Trophoblast cell (in vitro differentiated cells and primary cell): ENCODE measurements around the gene FOXO6.

ENCODE experiments used
- DNase-seq, 2 donors: peaks; one replicate each; pipeline ENCODE4 v3.0.0-alpha.2; 2016
- H2AFZ ChIP-seq: 2 replicates; pipeline ENCODE4 v1.6.1; 2013; ENCODE audit warnings: low read length, moderate library complexity, mild to moderate bottlenecking; ENCODE audit not compliant: insufficient read depth, poor library complexity
- H2AK5ac ChIP-seq: 2 replicates; pipeline ENCODE4 v1.6.1; 2013; ENCODE audit warnings: mild to moderate bottlenecking, low read length
- H2BK120ac ChIP-seq: 2 replicates; pipeline ENCODE4 v1.6.1; 2013; ENCODE audit warnings: low read length, mild to moderate bottlenecking, moderate library complexity; ENCODE audit not compliant: insufficient read depth, poor library complexity
- H2BK12ac ChIP-seq: 2 replicates; pipeline ENCODE4 v1.6.1; 2013; ENCODE audit warnings: mild to moderate bottlenecking, low read length, moderate library complexity
- H2BK5ac ChIP-seq: 2 replicates; pipeline ENCODE4 v1.6.1; 2013; ENCODE audit warnings: low read length, low read depth, moderate library complexity, mild to moderate bottlenecking; ENCODE audit not compliant: poor library complexity
- H3K14ac ChIP-seq: 2 replicates; pipeline ENCODE4 v1.6.1; 2013; ENCODE audit warnings: mild to moderate bottlenecking, low read length
- H3K18ac ChIP-seq: 2 replicates; pipeline ENCODE4 v1.6.1; 2013; ENCODE audit warnings: mild to moderate bottlenecking, low read length
- H3K23ac ChIP-seq: 2 replicates; pipeline ENCODE4 v1.6.1; 2013; ENCODE audit warnings: low read length
- H3K27ac ChIP-seq: 2 replicates; pipeline ENCODE4 v1.5.1; 2013; ENCODE audit warnings: low read depth, mild to moderate bottlenecking, inconsistent platforms, low read length, moderate library complexity
- H3K27me3 ChIP-seq: 2 replicates; pipeline ENCODE4 v1.6.1; 2013; ENCODE audit warnings: inconsistent platforms, mild to moderate bottlenecking, low read length, moderate library complexity; ENCODE audit not compliant: insufficient read depth
- H3K36me3 ChIP-seq, 2 experiments: 1 replicate in 1 of 2; 2 replicates in 1 of 2; pipeline ENCODE4 v1.6.1; 2013; ENCODE audit warnings: low read length in 2 of 2, mild to moderate bottlenecking in 2 of 2, moderate library complexity in 1 of 2; ENCODE audit not compliant: insufficient read depth in 2 of 2, control insufficient read depth in 1 of 2
- H3K4ac ChIP-seq: 2 replicates; pipeline ENCODE4 v1.6.1; 2013; ENCODE audit warnings: low read depth, mild to moderate bottlenecking, low read length, moderate library complexity
- H3K4me1 ChIP-seq, 2 experiments: 1 replicate in 1 of 2; 2 replicates in 1 of 2; pipeline ENCODE4 v1.6.1; 2013; ENCODE audit warnings: low read length in 2 of 2, mild to moderate bottlenecking in 2 of 2, moderate library complexity in 1 of 2; ENCODE audit not compliant: insufficient read depth in 2 of 2, control insufficient read depth in 1 of 2
- H3K4me2 ChIP-seq: 2 replicates; pipeline ENCODE4 v1.6.1; 2013; ENCODE audit warnings: inconsistent platforms, mild to moderate bottlenecking, low read length, moderate library complexity
- H3K4me3 ChIP-seq: 2 replicates; pipeline ENCODE4 v1.5.1; 2013; ENCODE audit warnings: mild to moderate bottlenecking, low read depth, low read length, inconsistent platforms
- H3K79me1 ChIP-seq: one replicate; pipeline ENCODE4 v1.6.1; 2013; ENCODE audit warnings: low read length
- H3K79me2 ChIP-seq: 2 replicates; pipeline ENCODE4 v1.6.1; 2013; ENCODE audit warnings: low read length, mild to moderate bottlenecking; ENCODE audit not compliant: control insufficient read depth, insufficient read depth, poor library complexity
- H3K9ac ChIP-seq: 2 replicates; pipeline ENCODE4 v1.6.1; 2013; ENCODE audit warnings: mild to moderate bottlenecking, low read length
- H3K9me3 ChIP-seq: 2 replicates; pipeline ENCODE4 v1.6.1; 2013; ENCODE audit warnings: low read depth, mild to moderate bottlenecking, control low read depth, inconsistent platforms, low read length; ENCODE audit not compliant: insufficient read depth
- H4K12ac ChIP-seq: 2 replicates; pipeline ENCODE4 v1.6.1; 2013; ENCODE audit warnings: low read depth, mild to moderate bottlenecking, low read length, moderate library complexity
- H4K8ac ChIP-seq: 2 replicates; pipeline ENCODE4 v1.6.1; 2013; ENCODE audit warnings: low read depth, mild to moderate bottlenecking, low read length, moderate library complexity
- H4K91ac ChIP-seq: one replicate; pipeline ENCODE4 v1.6.1; 2013; ENCODE audit warnings: low read depth, mild to moderate bottlenecking, low read length, moderate library complexity
- WGBS: extraction: QIAGEN DNeasy Blood & Tissue Kit; methylation state at CpG from one replicate; pipeline ENCODE4 v1.1.7; 2013; ENCODE audit warnings: missing lambda C conversion rate; ENCODE audit not compliant: insufficient read length, insufficient coverage; ENCODE audit errors: extremely low coverage; 5-methylcytosine and 5-hydroxymethylcytosine counted together

Gene FOXO6

GRCh38 chr1:41355761-41356160, 5.5 kb upstream of the FOXO6 start:
- peaks cover 37% of the 10 kb centered on the region for H3K79me1 ChIP-seq
- no peak overlapping the region for H3K14ac ChIP-seq
- H3K36me3 ChIP-seq, result no peaks in the 10 kb centered on the region
- no peak overlapping the region for H4K12ac ChIP-seq
- peak overlapping the region; percentile 54 for H4K91ac ChIP-seq
- H3K9ac ChIP-seq, result no peak overlapping the region
- no peak for DNase-seq
- H3K4ac ChIP-seq, result no peak overlapping the region
- no peak overlapping the region for H3K18ac ChIP-seq
- no peaks in the 10 kb centered on the region for H3K27me3 ChIP-seq
- peak overlapping the region; percentile 21 for H2AK5ac ChIP-seq
- WGBS, result no CpG with 5 or more reads among the region's 6 CpGs
- H3K4me1 ChIP-seq, result peaks cover 43% of the 10 kb centered on the region in 2 experiments
- no peak overlapping the region for H4K8ac ChIP-seq
- H2AFZ ChIP-seq, result no peak overlapping the region
- no peak overlapping the region for H2BK120ac ChIP-seq
- H3K79me2 ChIP-seq, result peaks cover 2% of the 10 kb centered on the region
- no peak overlapping the region for H3K4me3 ChIP-seq
- no peaks in the 10 kb centered on the region for H3K9me3 ChIP-seq
- H3K23ac ChIP-seq, result no peak overlapping the region
- H2BK5ac ChIP-seq, result no peak overlapping the region
- H3K4me2 ChIP-seq, result no peak overlapping the region
- H2BK12ac ChIP-seq, result peak overlapping the region; percentile 28
- no peak overlapping the region for H3K27ac ChIP-seq

- Histone ChIP-seq H4K91ac (no peak overlapping the region), H3K36me3 (no peaks in the 10 kb centered on the region), H3K27me3 (peaks cover 2% of the 10 kb centered on the region), H4K12ac (no peak overlapping the region), H3K4me3 (no peak overlapping the region), H2BK12ac (no peak overlapping the region), H2AFZ (no peak overlapping the region), H4K8ac (no peak overlapping the region), H2BK5ac (no peak overlapping the region), H3K4me2 (no peak overlapping the region), H3K14ac (no peak overlapping the region), H3K9me3 (no peaks in the 10 kb centered on the region), H3K23ac (no peak overlapping the region), H3K27ac (no peak overlapping the region), H3K9ac (no peak overlapping the region), H2AK5ac (no peak overlapping the region), H3K79me1 (peaks cover 38% of the 10 kb centered on the region), H3K18ac (no peak overlapping the region), H3K4me1 (peaks cover 43 to 47% of the 10 kb centered on the region in 2 experiments), H2BK120ac (no peak overlapping the region), H3K4ac (no peak overlapping the region), H3K79me2 (peaks cover 4% of the 10 kb centered on the region)
- no CpG with 5 or more reads among the region's 4 CpGs for WGBS
- DNase-seq, result no peak
These were observed 4.5 kb upstream of the FOXO6 start for GRCh38 chr1:41356752-41357151.

- peaks cover 1% of the 10 kb centered on the region for H3K9me3 ChIP-seq
- H3K27me3 ChIP-seq, result peaks cover 11% of the 10 kb centered on the region
- no peak overlapping the region for H2AFZ ChIP-seq
- H3K14ac ChIP-seq, result no peak overlapping the region
- H3K27ac ChIP-seq, result no peak overlapping the region
- H4K8ac ChIP-seq, result peak overlapping the region; percentile 24
- H3K23ac ChIP-seq, result no peak overlapping the region
- H3K4me2 ChIP-seq, result no peak overlapping the region
- peaks cover 49 to 52% of the 10 kb centered on the region in 2 experiments for H3K4me1 ChIP-seq
- DNase-seq, result no peak
- WGBS, result no CpG with 5 or more reads among the region's 6 CpGs
- no peak overlapping the region for H3K9ac ChIP-seq
- H3K79me2 ChIP-seq, result peaks cover 5% of the 10 kb centered on the region
- H2BK5ac ChIP-seq, result peak overlapping the region; percentile 26
- peak overlapping the region; percentile 67 for H4K91ac ChIP-seq
- H3K36me3 ChIP-seq, result no peaks in the 10 kb centered on the region
- H4K12ac ChIP-seq, result peak overlapping the region; percentile 6
- no peak overlapping the region for H3K18ac ChIP-seq
- peak overlapping the region; percentile 23 for H2BK120ac ChIP-seq
- peak overlapping the region; percentile 36 for H2AK5ac ChIP-seq
- peaks cover 41% of the 10 kb centered on the region for H3K79me1 ChIP-seq
- peak overlapping the region; percentile 37 for H2BK12ac ChIP-seq
- H3K4me3 ChIP-seq, result no peak overlapping the region
- H3K4ac ChIP-seq, result no peak overlapping the region
These were observed 3.7 kb upstream of the FOXO6 start for GRCh38 chr1:41357451-41358101.

- Histone ChIP-seq H3K4me1 (peaks cover 46 to 49% of the 10 kb centered on the region in 2 experiments), H3K4ac (peak overlapping the region; percentile 0)
- no CpG with 5 or more reads among the region's 25 CpGs for WGBS
These were observed 2.9 kb upstream of the FOXO6 start for GRCh38 chr1:41358131-41359021.

More at GRCh38 chr1:41358131-41359021, 2.9 kb upstream of the FOXO6 start:
- H4K8ac ChIP-seq, result peak overlapping the region; percentile 24
- H3K23ac ChIP-seq, result no peak overlapping the region
- H3K27ac ChIP-seq, result no peak overlapping the region
- peak overlapping the region; percentile 6 for H4K12ac ChIP-seq
- no peak overlapping the region for H3K9ac ChIP-seq
- H3K9me3 ChIP-seq, result peaks cover 1% of the 10 kb centered on the region
- H4K91ac ChIP-seq, result peak overlapping the region; percentile 67
- H2BK12ac ChIP-seq, result peak overlapping the region; percentile 10
- no peak for DNase-seq
- H2AK5ac ChIP-seq, result peak overlapping the region; percentile 36
- no peaks in the 10 kb centered on the region for H3K36me3 ChIP-seq
- H2BK120ac ChIP-seq, result peak overlapping the region; percentile 23
- H3K18ac ChIP-seq, result peak overlapping the region; percentile 9
- peak overlapping the region; percentile 4 for H2AFZ ChIP-seq
- no peak overlapping the region for H3K4me2 ChIP-seq
- H3K27me3 ChIP-seq, result peaks cover 16% of the 10 kb centered on the region
- H2BK5ac ChIP-seq, result peak overlapping the region; percentile 5
- peaks cover 5% of the 10 kb centered on the region for H3K79me2 ChIP-seq
- no peak overlapping the region for H3K4me3 ChIP-seq
- H3K79me1 ChIP-seq, result peaks cover 39% of the 10 kb centered on the region
- peak overlapping the region; percentile 18 for H3K14ac ChIP-seq
